Measurements from ENCODE around the gene ZDHHC20. TPM values are rescaled to one million over a fixed set of nuclear protein-coding genes. Genes with fewer than 3 reads are reported as not detected.
A peak's percentile ranks its signal among the peaks of the same experiment; 100 is the strongest.

The ZDHHC20 gene
- total RNA-seq, 1 donor from 2014 or later = 21.0 TPM

DNA sequence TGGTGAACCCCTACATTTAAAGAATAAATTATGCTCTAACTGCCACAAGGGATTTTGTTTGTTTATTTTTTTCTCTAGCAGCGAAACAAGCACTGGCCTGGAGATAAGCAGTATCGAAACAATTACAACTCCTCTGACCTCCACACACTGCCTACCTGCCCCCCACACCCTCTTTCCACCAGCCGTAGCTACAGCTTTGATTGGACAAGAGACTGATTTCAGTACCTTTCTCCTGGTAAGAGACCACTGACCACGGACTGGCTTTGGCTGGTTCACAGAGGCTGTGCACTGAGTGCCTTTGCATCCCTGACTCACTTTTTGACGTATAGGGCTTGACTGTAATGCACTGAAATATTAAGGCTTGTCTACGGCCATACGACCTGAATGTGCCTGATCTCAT is 7.4 kb upstream of the ZDHHC20 start:
- Mint-ChIP-seq H3K27ac (ENCODE audit: unreplicated experiment) (no peak overlapping the region), H3K27me3 (ENCODE audit: unreplicated experiment) (no peaks in the 10 kb centered on the region), H3K4me1 (ENCODE audit: low read depth, unreplicated experiment) (no peaks in the 10 kb centered on the region), H3K9me3 (ENCODE audit: unreplicated experiment) (peaks cover 2% of the 10 kb centered on the region), H3K36me3 (ENCODE audit: unreplicated experiment) (peaks cover 12% of the 10 kb centered on the region), H3K4me3 (ENCODE audit: unreplicated experiment) (no peak overlapping the region)
- no peak for DNase-seq
- TF ChIP-seq, protein P1, sequence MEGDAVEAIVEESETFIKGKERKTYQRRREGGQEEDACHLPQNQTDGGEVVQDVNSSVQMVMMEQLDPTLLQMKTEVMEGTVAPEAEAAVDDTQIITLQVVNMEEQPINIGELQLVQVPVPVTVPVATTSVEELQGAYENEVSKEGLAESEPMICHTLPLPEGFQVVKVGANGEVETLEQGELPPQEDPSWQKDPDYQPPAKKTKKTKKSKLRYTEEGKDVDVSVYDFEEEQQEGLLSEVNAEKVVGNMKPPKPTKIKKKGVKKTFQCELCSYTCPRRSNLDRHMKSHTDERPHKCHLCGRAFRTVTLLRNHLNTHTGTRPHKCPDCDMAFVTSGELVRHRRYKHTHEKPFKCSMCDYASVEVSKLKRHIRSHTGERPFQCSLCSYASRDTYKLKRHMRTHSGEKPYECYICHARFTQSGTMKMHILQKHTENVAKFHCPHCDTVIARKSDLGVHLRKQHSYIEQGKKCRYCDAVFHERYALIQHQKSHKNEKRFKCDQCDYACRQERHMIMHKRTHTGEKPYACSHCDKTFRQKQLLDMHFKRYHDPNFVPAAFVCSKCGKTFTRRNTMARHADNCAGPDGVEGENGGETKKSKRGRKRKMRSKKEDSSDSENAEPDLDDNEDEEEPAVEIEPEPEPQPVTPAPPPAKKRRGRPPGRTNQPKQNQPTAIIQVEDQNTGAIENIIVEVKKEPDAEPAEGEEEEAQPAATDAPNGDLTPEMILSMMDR (IDR thresholded peaks at IDR 0.05; ENCODE audit: partially characterized antibody, unreplicated experiment) = no peak

DNA sequence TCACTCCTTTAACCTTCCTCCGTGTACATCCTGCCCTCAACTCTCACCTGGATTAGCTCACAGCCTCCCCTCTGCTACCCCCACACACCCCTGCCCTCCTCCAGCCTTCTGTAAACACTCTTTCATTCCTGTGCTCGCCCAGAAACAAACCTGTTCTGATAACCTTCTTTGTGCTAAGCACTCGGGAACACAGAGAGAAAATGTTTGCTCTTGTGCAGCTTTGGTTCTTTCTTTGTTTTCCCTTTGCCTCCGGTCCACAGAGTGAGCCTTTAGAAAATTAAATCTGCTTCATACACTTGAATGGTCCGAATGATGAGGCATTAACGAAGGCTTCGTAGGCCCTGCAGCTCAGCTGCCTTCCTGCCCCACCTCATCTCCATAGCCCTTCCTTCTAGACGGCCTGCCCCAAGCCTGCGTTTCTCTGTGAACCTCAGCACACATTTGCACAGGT is 6.6 kb upstream of the ZDHHC20 start:
- H3K36me3 Mint-ChIP-seq (ENCODE audit: unreplicated experiment) = peaks cover 7% of the 10 kb centered on the region
- TF ChIP-seq, protein P1 (IDR thresholded peaks at IDR 0.05; ENCODE audit: partially characterized antibody, unreplicated experiment) = no peak
- H3K27me3 Mint-ChIP-seq (ENCODE audit: unreplicated experiment) = no peaks in the 10 kb centered on the region
- no peak overlapping the region for H3K4me3 Mint-ChIP-seq (ENCODE audit: unreplicated experiment)
- no peak overlapping the region for H3K27ac Mint-ChIP-seq (ENCODE audit: unreplicated experiment)
- H3K9me3 Mint-ChIP-seq (ENCODE audit: unreplicated experiment) = peaks cover 2% of the 10 kb centered on the region
- no peak for DNase-seq
- H3K4me1 Mint-ChIP-seq (ENCODE audit: low read depth, unreplicated experiment) = no peaks in the 10 kb centered on the region

DNA sequence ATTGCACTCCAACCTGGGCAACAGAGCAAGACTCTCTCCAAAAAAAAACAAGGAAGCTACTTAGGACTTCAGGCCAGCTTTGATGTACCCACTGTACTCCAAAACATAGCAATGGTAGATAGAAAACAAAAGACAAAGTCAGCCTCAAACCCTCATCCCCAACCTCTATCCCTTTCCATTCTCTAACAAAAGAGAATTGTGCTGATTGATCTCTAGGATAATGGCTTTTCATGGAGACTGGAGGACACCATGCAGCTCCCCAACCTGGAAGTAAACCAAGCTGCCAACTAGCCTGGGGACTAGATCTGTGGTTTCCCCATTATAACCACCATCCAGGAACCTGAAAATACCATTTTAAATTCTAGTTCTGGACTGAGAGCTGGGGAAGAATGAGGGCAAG is 4.3 kb upstream of the ZDHHC20 start:
- TF ChIP-seq, protein P1 (IDR thresholded peaks at IDR 0.05; ENCODE audit: partially characterized antibody, unreplicated experiment) = no peak
- Mint-ChIP-seq H3K4me1 (ENCODE audit: low read depth, unreplicated experiment) (no peaks in the 10 kb centered on the region), H3K9me3 (ENCODE audit: unreplicated experiment) (peaks cover 11% of the 10 kb centered on the region), H3K4me3 (ENCODE audit: unreplicated experiment) (no peak overlapping the region), H3K27me3 (ENCODE audit: unreplicated experiment) (peaks cover 3% of the 10 kb centered on the region), H3K27ac (ENCODE audit: unreplicated experiment) (no peak overlapping the region), H3K36me3 (ENCODE audit: unreplicated experiment) (no peaks in the 10 kb centered on the region)
- DNase-seq = no peak

DNA sequence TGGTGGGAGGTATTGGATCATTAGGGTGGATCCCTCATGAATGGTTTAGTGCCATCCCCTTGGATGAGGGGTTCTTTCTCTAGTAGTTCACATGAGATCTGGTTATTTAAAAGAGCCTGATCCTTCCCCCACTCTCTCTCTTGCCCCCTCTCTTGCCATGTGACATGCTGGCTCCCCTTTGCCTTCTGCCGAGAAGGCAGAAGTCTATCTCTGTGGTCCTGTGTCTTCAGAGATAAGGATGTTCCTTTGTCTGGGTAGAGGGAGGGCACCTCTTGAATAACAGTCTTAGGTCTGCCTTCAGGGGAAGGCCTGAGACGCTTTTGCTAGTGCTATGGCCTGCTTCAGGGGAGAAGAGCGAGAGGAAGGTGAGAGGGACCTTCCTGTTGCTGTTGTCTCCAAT is 2.0 kb upstream of the ZDHHC20 start:
- H3K4me3 Mint-ChIP-seq (ENCODE audit: unreplicated experiment) = no peak overlapping the region
- H3K27ac Mint-ChIP-seq (ENCODE audit: unreplicated experiment) = no peak overlapping the region
- H3K27me3 Mint-ChIP-seq (ENCODE audit: unreplicated experiment) = peaks cover 3% of the 10 kb centered on the region
- no peaks in the 10 kb centered on the region for H3K36me3 Mint-ChIP-seq (ENCODE audit: unreplicated experiment)
- peaks cover 11% of the 10 kb centered on the region for H3K9me3 Mint-ChIP-seq (ENCODE audit: unreplicated experiment)
- TF ChIP-seq, protein P1 (IDR thresholded peaks at IDR 0.05; ENCODE audit: partially characterized antibody, unreplicated experiment) = no peak
- no peak for DNase-seq
- peaks cover 6% of the 10 kb centered on the region for H3K4me1 Mint-ChIP-seq (ENCODE audit: low read depth, unreplicated experiment)

DNA sequence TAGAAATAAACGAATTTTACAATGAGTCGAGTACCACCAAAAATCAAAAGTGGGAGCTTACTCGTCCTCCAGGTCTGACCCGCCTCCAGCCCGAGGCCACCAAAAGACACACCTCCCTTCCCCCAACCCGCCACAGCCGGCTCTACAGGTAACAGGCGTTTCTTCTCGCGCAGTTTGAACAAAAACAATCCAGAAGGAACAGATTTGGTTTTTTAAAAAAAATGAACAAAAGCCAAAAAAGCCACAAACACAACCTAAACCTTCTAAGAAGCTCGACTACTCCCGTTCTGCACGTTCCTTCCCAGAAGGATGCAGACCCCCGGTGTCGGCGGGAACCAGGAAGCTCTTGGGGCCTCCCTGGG is 671 bp downstream of the ZDHHC20 start:
- Mint-ChIP-seq H3K4me3 (ENCODE audit: unreplicated experiment) (peak overlapping the region; percentile 94), H3K36me3 (ENCODE audit: unreplicated experiment) (peaks cover 4% of the 10 kb centered on the region), H3K27ac (ENCODE audit: unreplicated experiment) (peak overlapping the region; percentile 85), H3K4me1 (ENCODE audit: low read depth, unreplicated experiment) (peaks cover 7% of the 10 kb centered on the region), H3K27me3 (ENCODE audit: unreplicated experiment) (peaks cover 5% of the 10 kb centered on the region), H3K9me3 (ENCODE audit: unreplicated experiment) (peaks cover 11% of the 10 kb centered on the region)
- TF ChIP-seq, protein P1 (IDR thresholded peaks at IDR 0.05; ENCODE audit: partially characterized antibody, unreplicated experiment) = no peak
- DNase-seq = peak; percentile 51

All from glutamatergic neuron (in vitro differentiated cells).